GM12801 (cell line): ENCODE data around the gene VAV3.

Source experiments
- CTCF ChIP-seq: IDR thresholded peaks from one replicate; pipeline ENCODE4 v1.5.1; 2011; ENCODE audit warnings: control low read depth; ENCODE audit not compliant: insufficient read length; ENCODE audit errors: extremely low read depth

Gene VAV3

GRCh38 chr1:107802654-107803053 lies 162.3 kb downstream of the VAV3 start:
- TF ChIP-seq CTCF: no peak

GRCh38 chr1:107795994-107796393 lies 169.0 kb downstream of the VAV3 start:
- no peak for TF ChIP-seq CTCF

- no peak for TF ChIP-seq CTCF
Measured at GRCh38 chr1:107795441-107795840, 169.5 kb downstream of the VAV3 start.

GRCh38 chr1:107794571-107794970 lies 170.4 kb downstream of the VAV3 start:
- no peak for TF ChIP-seq CTCF

- TF ChIP-seq CTCF: no peak
Measured at GRCh38 chr1:107793896-107794453, 171.0 kb downstream of the VAV3 start.

- no peak for TF ChIP-seq CTCF
Measured at GRCh38 chr1:107791348-107791747, 173.6 kb downstream of the VAV3 start.

- no peak for TF ChIP-seq CTCF
Measured at GRCh38 chr1:107789817-107790524, 175.0 kb downstream of the VAV3 start.
